Mucosa of descending colon (tissue), 3 donors: Measurements from ENCODE around the gene USP4. TPM values are rescaled to one million over a fixed set of nuclear protein-coding genes. Genes with fewer than 3 reads are reported as not detected.
"Not testable (repeated sequence)": the region's sequence is repeated elsewhere in the genome, so short reads cannot be mapped to it uniquely, and the experiment has no call there.

Experiments
- ATAC-seq: fragments of 200-7000 bp; cut with Tn5 transposase; one replicate; pipeline ENCODE4 v1.9.1; 2020; ENCODE audit warnings: mild to moderate bottlenecking, moderate library complexity
- DNase-seq, 3 donors: peaks; one replicate each; pipeline ENCODE4 v3.0.0-alpha.2; 2020
- H3K36me3 ChIP-seq: fragments of 200-600 bp; one replicate; pipeline ENCODE4 v1.8.0; 2021; ENCODE audit warnings: low read depth, mild to moderate bottlenecking
- H3K4me1 ChIP-seq: fragments of 200-600 bp; one replicate; pipeline ENCODE4 v1.8.0; 2021; ENCODE audit warnings: low read depth, mild to moderate bottlenecking
- H3K4me3 ChIP-seq: fragments of 200-600 bp; one replicate; pipeline ENCODE4 v1.8.0; 2021; ENCODE audit warnings: mild to moderate bottlenecking
- H3K9me3 ChIP-seq: fragments of 200-600 bp; one replicate; pipeline ENCODE4 v1.8.0; 2021; ENCODE audit warnings: mild to moderate bottlenecking
- intact Hi-C, 2 donors: fragments of 100-400 bp; cut with DNase I in 1 of 2; cut with micrococcal nuclease in 1 of 2; formaldehyde crosslinking; loops; one replicate each; pipeline versions ENCODE4 v1.11.0 to v1.11.1; 2022; cut with DNase I, micrococcal nuclease
- microRNA-seq: library from miRNA; unstranded; fragments of <30 nt; microRNA quantifications from one replicate; pipeline ENCODE4, GENCODE V29; 2019
- total RNA-seq, 3 donors: library from RNA; stranded (reverse); fragmentation: NEBNext Ultra II Directional in 2 of 3; extraction: Animal tissue kit (Norgen Biotek cat#: 25700) in 2 of 3; gene quantifications; one replicate each; pipeline versions ENCODE4 v1.2.1 to v1.2.4, GENCODE V29; 2021 to 2023
- TF ChIP-seq, protein P1 (sequence below): fragments of 200-600 bp; IDR thresholded peaks from one replicate; pipeline ENCODE4 v1.8.0; 2022; ENCODE audit warnings: antibody characterized with exemption, mild to moderate bottlenecking
- donor health status: DM: no; HTN: no; CAD: no; lungs with moderate emphysema.
- donor health status: DM: no; HTN: no; CAD: no.
- donor health status: DM: no; HTN: yes; CAD: no.

Gene USP4
- total RNA-seq, 3 donors from 2014 or later = 46.4 to 60.5 (median 58.9) TPM

DNA sequence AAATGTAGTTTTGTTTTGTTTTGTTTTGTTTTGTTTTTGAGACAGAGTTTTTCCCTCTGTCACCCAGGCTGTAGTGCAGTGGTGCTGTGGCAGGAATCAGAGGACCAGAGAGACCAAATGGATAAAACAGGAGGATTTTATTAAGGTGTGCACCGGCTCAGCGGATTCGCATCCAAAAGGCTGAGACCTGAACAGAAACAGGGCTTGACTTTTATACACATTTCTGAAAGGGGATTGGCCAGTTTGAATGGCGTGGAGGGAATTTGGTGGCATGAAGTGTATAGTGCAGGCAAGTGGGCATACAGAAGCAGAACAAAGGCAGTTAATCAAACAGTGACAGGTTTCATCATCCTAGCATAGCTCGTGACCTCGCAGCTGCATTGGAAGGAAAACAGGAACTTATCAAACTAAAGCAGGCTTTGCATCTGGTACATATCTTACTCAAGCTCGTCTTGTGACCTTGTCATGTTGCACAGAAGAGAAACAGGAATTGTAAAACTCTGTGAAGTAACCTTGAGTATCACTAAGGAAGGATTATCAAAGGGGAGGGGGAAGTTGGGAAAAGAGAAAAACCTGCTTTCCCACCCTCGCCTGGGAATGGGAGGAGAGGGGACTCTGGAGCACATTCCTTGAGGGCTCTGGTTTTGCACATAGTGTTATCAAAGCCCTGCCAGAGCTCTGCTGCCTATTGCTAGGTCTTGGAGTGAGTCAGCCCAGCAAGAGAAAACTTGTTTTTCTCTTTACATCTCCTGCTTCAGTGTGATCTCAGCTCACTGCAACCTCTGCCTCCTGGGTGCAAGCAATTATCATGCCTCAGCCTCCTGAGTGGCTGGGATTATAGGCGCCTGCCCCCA, 101.4 kb downstream of the USP4 start:
- TF ChIP-seq, protein P1, sequence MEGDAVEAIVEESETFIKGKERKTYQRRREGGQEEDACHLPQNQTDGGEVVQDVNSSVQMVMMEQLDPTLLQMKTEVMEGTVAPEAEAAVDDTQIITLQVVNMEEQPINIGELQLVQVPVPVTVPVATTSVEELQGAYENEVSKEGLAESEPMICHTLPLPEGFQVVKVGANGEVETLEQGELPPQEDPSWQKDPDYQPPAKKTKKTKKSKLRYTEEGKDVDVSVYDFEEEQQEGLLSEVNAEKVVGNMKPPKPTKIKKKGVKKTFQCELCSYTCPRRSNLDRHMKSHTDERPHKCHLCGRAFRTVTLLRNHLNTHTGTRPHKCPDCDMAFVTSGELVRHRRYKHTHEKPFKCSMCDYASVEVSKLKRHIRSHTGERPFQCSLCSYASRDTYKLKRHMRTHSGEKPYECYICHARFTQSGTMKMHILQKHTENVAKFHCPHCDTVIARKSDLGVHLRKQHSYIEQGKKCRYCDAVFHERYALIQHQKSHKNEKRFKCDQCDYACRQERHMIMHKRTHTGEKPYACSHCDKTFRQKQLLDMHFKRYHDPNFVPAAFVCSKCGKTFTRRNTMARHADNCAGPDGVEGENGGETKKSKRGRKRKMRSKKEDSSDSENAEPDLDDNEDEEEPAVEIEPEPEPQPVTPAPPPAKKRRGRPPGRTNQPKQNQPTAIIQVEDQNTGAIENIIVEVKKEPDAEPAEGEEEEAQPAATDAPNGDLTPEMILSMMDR = no peak
- H3K4me1 ChIP-seq = no peaks in the 10 kb centered on the region
- peaks cover 21% of the 10 kb centered on the region for H3K9me3 ChIP-seq
- ATAC-seq (peak; percentile 60), DNase-seq (peak in 1 of 3 donors; percentile 42)
- intact Hi-C loops = no loop called here
- no peak overlapping the region for H3K4me3 ChIP-seq
- no peaks in the 10 kb centered on the region for H3K36me3 ChIP-seq

DNA sequence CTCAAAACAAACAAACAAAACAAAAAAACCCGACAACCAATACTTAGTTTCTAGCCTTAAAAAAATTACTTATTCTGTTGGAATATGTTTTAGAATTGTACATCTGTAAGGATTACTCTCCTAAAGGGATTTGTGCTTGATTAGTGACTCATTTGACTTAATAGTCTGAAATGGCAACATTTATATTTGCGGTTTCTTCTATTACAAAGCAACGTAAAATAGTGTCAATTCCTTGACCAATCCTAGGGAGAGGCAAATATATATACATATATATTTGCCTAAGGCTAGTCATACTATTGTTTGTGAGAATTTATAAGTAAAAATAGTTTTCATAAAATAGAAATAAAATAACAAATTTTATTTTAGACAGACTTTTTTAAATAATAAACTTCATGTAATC, 102.5 kb downstream of the USP4 start:
- DNase-seq (no peak), ATAC-seq (no peak)
- intact Hi-C loops = no loop called here

DNA sequence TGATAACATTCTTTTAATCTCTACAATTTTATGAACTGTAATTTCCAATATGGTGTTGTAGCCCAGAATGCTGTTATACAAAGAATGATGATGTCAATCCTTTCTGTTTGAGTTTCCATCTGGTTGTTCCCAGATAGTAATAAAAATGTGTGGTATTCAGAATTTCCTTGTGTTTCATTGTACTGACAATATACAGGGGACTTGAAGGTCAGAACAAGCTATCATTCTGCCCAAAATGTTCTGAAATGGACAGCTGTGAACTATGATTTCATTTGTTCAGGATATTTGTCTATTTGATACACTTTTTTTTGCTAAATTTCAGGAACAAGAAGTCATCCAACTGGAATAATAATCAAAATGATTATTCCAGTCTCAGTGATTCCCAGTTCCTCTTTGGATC, 103.6 kb downstream of the USP4 start:
- DNase-seq (no peak), ATAC-seq (no peak)
- intact Hi-C loops = no loop called here
- H3K4me1 ChIP-seq = no peaks in the 10 kb centered on the region
- no peaks in the 10 kb centered on the region for H3K36me3 ChIP-seq
- H3K9me3 ChIP-seq = peaks cover 38% of the 10 kb centered on the region
- H3K4me3 ChIP-seq = no peak overlapping the region
- TF ChIP-seq, protein P1 = no peak

More for the DNA sequence above, 102.5 kb downstream of the USP4 start:
- TF ChIP-seq, protein P1 = no peak
- Histone ChIP-seq H3K36me3 (no peaks in the 10 kb centered on the region), H3K4me1 (no peaks in the 10 kb centered on the region), H3K4me3 (no peak overlapping the region), H3K9me3 (peaks cover 33% of the 10 kb centered on the region)

DNA sequence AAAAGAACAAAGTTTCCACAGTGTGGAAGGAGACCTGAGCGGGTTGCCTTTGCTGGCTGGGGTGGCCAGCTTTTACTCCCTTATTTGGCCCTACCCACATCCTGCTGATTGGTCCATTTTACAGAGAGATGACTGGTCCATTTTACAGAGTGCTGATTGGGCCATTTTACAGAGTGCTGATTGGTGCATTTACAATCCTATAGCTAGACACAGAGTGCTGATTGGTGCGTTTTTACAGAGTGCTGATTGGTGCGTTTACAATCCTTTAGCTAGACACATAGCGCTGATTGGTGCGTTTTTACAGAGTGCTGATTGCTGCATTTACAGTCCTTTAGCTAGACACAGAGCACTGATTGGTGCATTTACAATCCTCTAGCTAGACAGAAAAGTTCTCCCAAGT, 111.0 kb downstream of the USP4 start:
- DNase-seq, ATAC-seq, H3K36me3 ChIP-seq, intact Hi-C loops, H3K4me3 ChIP-seq, H3K4me1 ChIP-seq: not testable (repeated sequence)
- peaks cover 58% of the 10 kb centered on the region for H3K9me3 ChIP-seq

Small RNAs within 50 kb of the gene (microRNA-seq; reads per million reads assigned to microRNA genes)
- gene MIR4271 = not detected

Other genes with a start within 250 kb of the USP4 start
- 100 to 1,000 TPM in 1 of 3 donors, 10 to 100 TPM in 2; 73.0 to 104 (median 86.1) TPM for gene QRICH1, start 246.0 kb downstream of the USP4 start, total RNA-seq
- 100 to 1,000 TPM; 235 to 415 (median 373) TPM for gene QARS1, start 235.3 kb downstream of the USP4 start, total RNA-seq
- 10 to 100 TPM; 65.7 to 84.7 (median 82.6) TPM for gene USP19, start 219.2 kb downstream of the USP4 start, total RNA-seq
- gene LAMB2, start 207.0 kb downstream of the USP4 start, total RNA-seq = 100 to 1,000 TPM in 1 of 3 donors, 10 to 100 TPM in 2; 52.1 to 354 (median 82.0) TPM
- 10 to 100 TPM; 15.2 to 20.7 (median 19.9) TPM for gene CCDC71, start 173.7 kb downstream of the USP4 start, total RNA-seq
- gene KLHDC8B, start 168.5 kb downstream of the USP4 start, total RNA-seq = 10 to 100 TPM in 1 of 3 donors, 1 to 10 TPM in 2; 6.3 to 68.4 (median 6.3) TPM
- gene C3orf62, start 62.8 kb downstream of the USP4 start, total RNA-seq = 1 to 10 TPM; 4.5 to 7.8 (median 5.5) TPM
- 100 to 1,000 TPM; 122 to 148 (median 144) TPM for gene GPX1, start 18.3 kb upstream of the USP4 start, total RNA-seq
- 100 to 1,000 TPM; 358 to 430 (median 419) TPM for gene RHOA, start 71.9 kb upstream of the USP4 start, total RNA-seq
- 10 to 100 TPM; 31.6 to 44.4 (median 43.5) TPM for gene TCTA, start 72.4 kb upstream of the USP4 start, total RNA-seq
- gene AMT, start 82.4 kb upstream of the USP4 start, total RNA-seq = 10 to 100 TPM; 15.8 to 36.3 (median 22.9) TPM
- 10 to 100 TPM in 2 of 3 donors, 1 to 10 TPM in 1; 8.8 to 19.4 (median 17.7) TPM for gene NICN1, start 89.3 kb upstream of the USP4 start, total RNA-seq
- gene DAG1, start 130.2 kb upstream of the USP4 start, total RNA-seq = 10 to 100 TPM; 76.9 to 97.3 (median 88.8) TPM
- gene BSN, start 214.4 kb upstream of the USP4 start, total RNA-seq = 1 to 10 TPM in 1 of 3 donors, under 1 TPM in 2; 0.17 to 1.2 (median 0.36) TPM